WI38 (cell line): ENCODE measurements around the gene FBXO22.
"Not testable (repeated sequence)": the region's sequence is repeated elsewhere in the genome, so short reads cannot be mapped to it uniquely, and the experiment has no call there.

Source experiments
- H3K4me3 ChIP-seq: 2 replicates; pipeline ENCODE4 v1.5.1; 2011; ENCODE audit warnings: low read depth, mild to moderate bottlenecking, control low read depth, low read length
- TF ChIP-seq, protein P1 (sequence below): IDR thresholded peaks from 2 replicates; pipeline ENCODE4 v1.5.1; 2012; ENCODE audit warnings: low read depth, mild to moderate bottlenecking, control low read depth, low read length

Gene FBXO22

GRCh38 chr15:75895731-75896130 lies 7.9 kb upstream of the FBXO22 start:
- TF ChIP-seq, protein P1, sequence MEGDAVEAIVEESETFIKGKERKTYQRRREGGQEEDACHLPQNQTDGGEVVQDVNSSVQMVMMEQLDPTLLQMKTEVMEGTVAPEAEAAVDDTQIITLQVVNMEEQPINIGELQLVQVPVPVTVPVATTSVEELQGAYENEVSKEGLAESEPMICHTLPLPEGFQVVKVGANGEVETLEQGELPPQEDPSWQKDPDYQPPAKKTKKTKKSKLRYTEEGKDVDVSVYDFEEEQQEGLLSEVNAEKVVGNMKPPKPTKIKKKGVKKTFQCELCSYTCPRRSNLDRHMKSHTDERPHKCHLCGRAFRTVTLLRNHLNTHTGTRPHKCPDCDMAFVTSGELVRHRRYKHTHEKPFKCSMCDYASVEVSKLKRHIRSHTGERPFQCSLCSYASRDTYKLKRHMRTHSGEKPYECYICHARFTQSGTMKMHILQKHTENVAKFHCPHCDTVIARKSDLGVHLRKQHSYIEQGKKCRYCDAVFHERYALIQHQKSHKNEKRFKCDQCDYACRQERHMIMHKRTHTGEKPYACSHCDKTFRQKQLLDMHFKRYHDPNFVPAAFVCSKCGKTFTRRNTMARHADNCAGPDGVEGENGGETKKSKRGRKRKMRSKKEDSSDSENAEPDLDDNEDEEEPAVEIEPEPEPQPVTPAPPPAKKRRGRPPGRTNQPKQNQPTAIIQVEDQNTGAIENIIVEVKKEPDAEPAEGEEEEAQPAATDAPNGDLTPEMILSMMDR: no peak
- no peak overlapping the region for H3K4me3 ChIP-seq

GRCh38 chr15:75900577-75900976 lies 3.1 kb upstream of the FBXO22 start:
- no peak overlapping the region for H3K4me3 ChIP-seq
- TF ChIP-seq, protein P1: no peak

GRCh38 chr15:75902129-75902557 lies 1.5 kb upstream of the FBXO22 start:
- TF ChIP-seq, protein P1: no peak
- no peak overlapping the region for H3K4me3 ChIP-seq

- no peak overlapping the region for H3K4me3 ChIP-seq
- TF ChIP-seq, protein P1: no peak
These were observed 1.6 kb downstream of the FBXO22 start for GRCh38 chr15:75905231-75905630.

- H3K4me3 ChIP-seq: not testable (repeated sequence)
These were observed 6.7 kb downstream of the FBXO22 start for GRCh38 chr15:75910355-75910754.

DNA sequence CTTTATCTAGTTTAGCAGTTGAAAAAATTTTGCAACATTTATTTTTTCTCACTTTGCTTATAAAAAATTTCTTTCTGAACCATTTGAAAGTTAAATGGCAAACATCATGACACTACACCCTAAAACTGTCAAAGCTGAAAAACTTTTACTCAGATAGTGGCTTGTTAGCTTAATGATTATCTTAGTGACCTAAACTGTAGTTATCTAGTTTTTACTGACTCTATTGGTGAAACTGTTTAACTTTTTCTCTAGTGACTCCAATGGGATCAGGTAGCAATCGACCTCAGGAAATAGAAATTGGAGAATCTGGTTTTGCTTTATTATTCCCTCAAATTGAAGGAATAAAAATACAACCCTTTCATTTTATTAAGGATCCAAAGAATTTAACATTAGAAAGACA lies 13.3 kb downstream of the FBXO22 start:
- TF ChIP-seq, protein P1: no peak
- H3K4me3 ChIP-seq: no peak overlapping the region

- no peak overlapping the region for H3K4me3 ChIP-seq
- TF ChIP-seq, protein P1: no peak
These were observed 14.5 kb downstream of the FBXO22 start for GRCh38 chr15:75918135-75918534.

- TF ChIP-seq, protein P1: no peak
- no peak overlapping the region for H3K4me3 ChIP-seq
These were observed 16.4 kb downstream of the FBXO22 start for GRCh38 chr15:75920079-75920478.
